ENCODE data around the gene LINC00305. TPM values are rescaled to one million over a fixed set of nuclear protein-coding genes. Genes with fewer than 3 reads are reported as not detected.

LINC00305 gene
- total RNA-seq, result not detected in 2 replicates

GRCh38 chr18:64148988-64149387 is at the start of gene LINC00305:
TSS of gene LINC00305 (minus strand) at chr18:64149088.

Other genes starting within 250 kb of the LINC00305 start
- gene SERPINB10, start 241.1 kb downstream of the LINC00305 start, total RNA-seq, result not detected in 2 replicates
- under 0.01 TPM in 2 replicates for gene HMSD, start 199.8 kb downstream of the LINC00305 start, total RNA-seq
- gene SERPINB8, start 179.0 kb downstream of the LINC00305 start, total RNA-seq, result 8.7 and 9.1 TPM in 2 replicates